ENCODE results near the gene MEIOB.
A peak's percentile ranks its signal among the peaks of the same experiment; 100 is the strongest.
"Not testable (repeated sequence)": the region's sequence is repeated elsewhere in the genome, so short reads cannot be mapped to it uniquely, and the experiment has no call there.

The MEIOB gene

DNA sequence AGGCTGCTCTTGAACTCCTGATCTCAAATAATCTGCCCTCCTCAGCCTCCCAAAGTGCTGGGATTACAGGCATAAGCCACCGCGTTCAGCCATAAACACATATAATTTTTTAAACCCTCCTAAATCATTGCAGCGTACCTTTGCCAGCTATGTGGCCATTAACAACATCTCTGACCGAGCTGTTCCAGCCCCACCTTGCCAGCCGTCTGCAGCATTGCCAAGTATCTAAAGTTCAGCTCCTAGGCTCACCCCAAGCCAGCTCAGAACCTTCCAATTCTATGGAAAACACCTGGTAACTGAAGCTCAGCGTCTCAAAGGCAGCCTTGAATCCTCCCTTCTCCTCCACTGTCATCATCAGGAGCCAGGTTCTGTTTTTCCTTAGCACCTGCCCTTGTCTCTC lies 5.1 kb upstream of the MEIOB start:
- TF ChIP-seq, protein P1, sequence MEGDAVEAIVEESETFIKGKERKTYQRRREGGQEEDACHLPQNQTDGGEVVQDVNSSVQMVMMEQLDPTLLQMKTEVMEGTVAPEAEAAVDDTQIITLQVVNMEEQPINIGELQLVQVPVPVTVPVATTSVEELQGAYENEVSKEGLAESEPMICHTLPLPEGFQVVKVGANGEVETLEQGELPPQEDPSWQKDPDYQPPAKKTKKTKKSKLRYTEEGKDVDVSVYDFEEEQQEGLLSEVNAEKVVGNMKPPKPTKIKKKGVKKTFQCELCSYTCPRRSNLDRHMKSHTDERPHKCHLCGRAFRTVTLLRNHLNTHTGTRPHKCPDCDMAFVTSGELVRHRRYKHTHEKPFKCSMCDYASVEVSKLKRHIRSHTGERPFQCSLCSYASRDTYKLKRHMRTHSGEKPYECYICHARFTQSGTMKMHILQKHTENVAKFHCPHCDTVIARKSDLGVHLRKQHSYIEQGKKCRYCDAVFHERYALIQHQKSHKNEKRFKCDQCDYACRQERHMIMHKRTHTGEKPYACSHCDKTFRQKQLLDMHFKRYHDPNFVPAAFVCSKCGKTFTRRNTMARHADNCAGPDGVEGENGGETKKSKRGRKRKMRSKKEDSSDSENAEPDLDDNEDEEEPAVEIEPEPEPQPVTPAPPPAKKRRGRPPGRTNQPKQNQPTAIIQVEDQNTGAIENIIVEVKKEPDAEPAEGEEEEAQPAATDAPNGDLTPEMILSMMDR (IDR thresholded peaks at IDR 0.05; ENCODE audit: extremely low read depth, insufficient read depth, missing control alignments): no peak
- DNase-seq (ENCODE audit: low spot score): no peak
- in situ Hi-C loops (cut with MboI; ENCODE audit: low pct_unique_long_range_greater_than_20kb, low sequenced_read_pairs, unreplicated experiment): no loop called here

DNA sequence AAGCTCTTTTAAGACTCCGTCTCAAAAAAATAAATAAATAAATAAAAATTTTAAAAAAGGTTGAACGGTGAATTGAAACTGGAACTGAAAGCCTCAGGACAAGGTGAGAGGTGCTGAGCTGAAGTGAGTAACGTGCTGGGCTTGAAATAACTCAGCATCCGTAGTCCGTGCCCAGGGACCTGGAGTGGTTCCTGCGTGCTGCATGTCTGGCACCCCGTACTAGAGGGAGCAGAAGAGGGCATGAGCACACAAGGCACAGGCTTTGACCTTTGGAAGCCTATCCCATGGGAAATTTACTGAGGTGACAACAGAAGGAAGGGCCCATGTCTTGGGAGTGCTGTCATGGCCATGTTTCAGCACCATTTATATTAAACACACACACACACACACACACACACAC lies 4.5 kb upstream of the MEIOB start:
- peak; percentile 62 for DNase-seq (ENCODE audit: low spot score)
- in situ Hi-C loops (cut with MboI; ENCODE audit: low pct_unique_long_range_greater_than_20kb, low sequenced_read_pairs, unreplicated experiment): no loop called here
- TF ChIP-seq, protein P1 (IDR thresholded peaks at IDR 0.05; ENCODE audit: extremely low read depth, insufficient read depth, missing control alignments): no peak

DNA sequence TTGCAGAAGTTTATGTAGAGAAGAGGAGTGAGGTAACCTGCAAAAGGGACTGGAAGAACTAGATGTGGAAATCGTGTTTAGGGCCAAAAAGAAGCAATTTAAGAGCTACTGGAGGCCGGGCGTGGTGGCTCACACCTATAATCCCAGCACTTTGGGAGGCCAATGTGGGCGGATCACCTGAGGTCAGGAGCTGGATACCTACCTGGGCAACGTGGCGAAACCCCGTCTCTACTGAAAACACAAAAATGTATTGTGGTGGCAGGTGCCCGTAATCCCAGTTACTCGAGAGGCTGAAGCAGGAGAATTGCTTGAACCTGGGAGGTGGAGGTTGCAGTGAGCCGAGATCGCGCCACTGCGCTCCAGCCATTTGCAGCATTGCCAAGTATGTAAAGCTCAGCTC lies 4.1 kb upstream of the MEIOB start:
- in situ Hi-C loops (cut with MboI; ENCODE audit: low pct_unique_long_range_greater_than_20kb, low sequenced_read_pairs, unreplicated experiment); DNase-seq (ENCODE audit: low spot score): not testable (repeated sequence)

DNA sequence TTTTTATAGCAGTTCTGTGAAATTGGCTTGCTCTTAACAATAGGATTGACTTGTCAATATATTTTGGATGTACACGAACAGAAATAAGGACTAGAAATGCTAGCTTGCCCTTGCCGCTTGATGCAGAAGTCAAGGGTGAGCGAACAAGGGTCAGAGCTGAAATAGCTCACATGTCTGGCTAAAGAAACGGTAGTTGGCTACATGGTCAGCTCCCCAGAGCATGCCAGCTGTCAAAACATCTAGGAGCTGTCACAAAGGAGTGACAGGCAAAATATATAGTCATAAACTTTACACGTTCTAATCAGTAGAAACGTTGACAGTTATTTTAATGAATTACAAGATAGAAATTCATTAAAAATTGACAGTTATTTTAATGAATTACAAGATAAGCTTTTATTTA lies 2.9 kb upstream of the MEIOB start:
- in situ Hi-C loops (cut with MboI; ENCODE audit: low pct_unique_long_range_greater_than_20kb, low sequenced_read_pairs, unreplicated experiment): no loop called here
- TF ChIP-seq, protein P1 (IDR thresholded peaks at IDR 0.05; ENCODE audit: extremely low read depth, insufficient read depth, missing control alignments): no peak
- no peak for DNase-seq (ENCODE audit: low spot score)

DNA sequence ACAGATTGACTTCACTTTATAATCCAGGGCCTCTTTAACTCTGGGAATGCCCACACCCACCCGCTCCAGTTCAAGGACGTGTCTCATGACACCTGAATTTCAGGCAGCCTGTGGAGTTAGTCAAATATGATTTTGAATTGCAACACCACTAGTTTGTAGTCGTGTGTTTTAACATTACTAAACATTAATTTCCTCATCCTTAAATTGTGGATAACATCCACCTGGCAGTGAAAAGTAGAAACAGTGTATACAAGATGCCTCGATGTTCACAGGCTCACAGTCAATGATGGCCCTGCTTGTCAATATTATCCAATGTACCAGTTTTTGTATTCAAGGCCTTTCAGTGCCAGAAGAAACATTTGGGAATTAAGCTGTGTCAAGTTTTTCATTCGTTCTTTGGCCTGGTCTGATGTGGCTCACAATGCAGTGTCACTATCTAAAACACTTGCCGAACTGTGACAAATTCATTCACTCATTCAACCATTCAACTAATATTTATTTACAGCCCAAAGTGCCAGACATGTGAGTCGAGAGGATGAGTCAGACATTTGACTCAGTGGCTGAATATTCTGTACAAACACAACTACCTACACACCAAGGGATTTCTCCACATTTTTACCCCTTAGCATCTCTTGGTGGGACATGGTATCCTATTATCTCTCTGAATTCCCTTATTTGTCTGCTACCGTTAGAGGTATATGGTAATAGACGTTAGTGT lies 1.4 kb downstream of the MEIOB start:
- in situ Hi-C loops (cut with MboI; ENCODE audit: low pct_unique_long_range_greater_than_20kb, low sequenced_read_pairs, unreplicated experiment): no loop called here
- DNase-seq (ENCODE audit: low spot score): no peak

DNA sequence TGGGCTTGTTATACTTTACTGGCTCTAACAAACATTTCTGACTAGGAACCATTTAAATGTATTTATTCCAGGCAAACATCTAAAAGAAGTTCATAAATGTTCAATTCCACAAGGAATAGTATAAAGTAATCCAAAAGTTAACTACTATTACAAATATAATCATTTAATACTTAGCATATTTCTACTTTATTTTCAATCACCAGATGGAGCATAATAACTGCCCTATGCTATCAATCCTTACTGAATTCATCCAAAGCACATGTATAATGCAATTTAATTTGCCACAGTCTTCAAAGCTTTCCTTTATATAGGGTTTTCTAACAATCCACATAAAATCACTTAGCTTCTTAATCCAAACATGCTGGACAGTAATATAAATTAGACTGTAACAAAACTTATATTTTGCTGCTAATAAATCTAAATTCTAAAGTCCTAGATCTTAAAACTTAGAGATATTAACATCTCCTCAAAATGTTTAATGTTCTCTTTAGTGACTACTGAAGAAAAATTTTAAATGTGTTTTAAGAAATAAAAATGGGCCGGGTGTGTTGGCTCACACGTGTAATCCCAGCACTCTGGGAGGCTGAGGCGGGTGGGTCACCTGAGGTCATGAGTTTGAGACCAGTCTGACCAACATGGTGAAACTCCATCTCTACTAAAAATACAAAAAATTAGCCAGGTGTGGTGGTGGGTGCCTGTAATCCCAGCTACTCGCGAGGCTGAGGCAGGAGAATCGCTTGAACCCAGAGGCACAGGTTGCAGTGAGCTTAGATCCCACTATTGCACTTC lies 5.9 kb downstream of the MEIOB start:
- no peak for DNase-seq (ENCODE audit: low spot score)
- TF ChIP-seq, protein P1 (IDR thresholded peaks at IDR 0.05; ENCODE audit: extremely low read depth, insufficient read depth, missing control alignments): no peak
- in situ Hi-C loops (cut with MboI; ENCODE audit: low pct_unique_long_range_greater_than_20kb, low sequenced_read_pairs, unreplicated experiment): loop anchor here (10.0 kb wide), 1 partner anchor 69 kb away; no protein-coding TSS in a partner anchor

More for the DNA sequence above, 1.4 kb downstream of the MEIOB start:
- TF ChIP-seq, protein P1 (IDR thresholded peaks at IDR 0.05; ENCODE audit: extremely low read depth, insufficient read depth, missing control alignments): no peak

Data from GM13977 (cell line).